CD4-positive, alpha-beta T cell treated with Interleukin-4 for 4 hours (primary cell): Measurements from ENCODE around the gene GCA.
A peak's percentile ranks its signal among the peaks of the same experiment; 100 is the strongest.

Source experiments
- DNase-seq: peaks from one replicate; pipeline ENCODE4 v3.0.0-alpha.2; 2020

GCA gene, protein sequence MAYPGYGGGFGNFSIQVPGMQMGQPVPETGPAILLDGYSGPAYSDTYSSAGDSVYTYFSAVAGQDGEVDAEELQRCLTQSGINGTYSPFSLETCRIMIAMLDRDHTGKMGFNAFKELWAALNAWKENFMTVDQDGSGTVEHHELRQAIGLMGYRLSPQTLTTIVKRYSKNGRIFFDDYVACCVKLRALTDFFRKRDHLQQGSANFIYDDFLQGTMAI

DNA sequence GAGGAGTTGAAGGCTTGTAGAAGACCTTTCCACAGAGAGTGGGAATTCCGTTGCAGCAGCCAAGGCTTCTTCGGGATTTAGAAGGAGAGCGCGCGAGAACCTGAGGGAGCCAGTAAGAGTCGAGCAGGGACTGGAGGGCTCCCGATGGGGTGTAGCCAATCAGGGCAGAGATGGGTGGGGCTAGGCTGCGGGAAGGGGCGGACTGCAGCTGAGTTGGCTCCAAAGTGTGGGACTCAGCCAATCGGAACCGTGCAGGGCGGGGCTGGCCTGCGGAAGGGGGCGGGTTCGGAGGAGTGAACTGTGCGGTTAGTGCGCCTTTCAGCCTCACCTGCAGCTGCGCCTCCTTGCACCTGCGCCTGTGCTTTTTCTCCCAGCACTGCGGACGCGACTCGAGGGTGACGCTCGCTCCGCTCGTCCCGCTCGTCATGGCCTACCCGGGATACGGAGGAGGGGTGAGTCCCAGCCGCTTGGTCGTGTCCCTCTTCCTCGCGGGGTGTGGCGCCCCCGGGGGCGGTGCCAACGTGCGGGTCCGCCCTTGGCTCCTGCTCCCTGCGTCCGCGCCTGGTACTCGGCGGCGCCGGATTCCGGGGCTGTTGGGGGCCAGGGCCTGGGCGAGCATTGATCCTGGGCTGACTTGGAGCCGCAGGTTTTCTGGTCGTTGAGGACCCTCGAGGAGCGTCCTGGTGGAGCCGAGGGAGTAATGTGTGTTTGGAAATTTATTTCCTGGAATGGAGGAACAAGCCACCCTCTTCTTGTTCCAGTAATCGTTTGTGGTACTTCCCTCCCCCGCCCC is at the start of gene GCA:
TSS of gene GCA (plus strand) at position 309 of the 793 bp plus-strand sequence. CDS start at position 426, 117 bp downstream.
- peak; percentile 96 for DNase-seq

DNA sequence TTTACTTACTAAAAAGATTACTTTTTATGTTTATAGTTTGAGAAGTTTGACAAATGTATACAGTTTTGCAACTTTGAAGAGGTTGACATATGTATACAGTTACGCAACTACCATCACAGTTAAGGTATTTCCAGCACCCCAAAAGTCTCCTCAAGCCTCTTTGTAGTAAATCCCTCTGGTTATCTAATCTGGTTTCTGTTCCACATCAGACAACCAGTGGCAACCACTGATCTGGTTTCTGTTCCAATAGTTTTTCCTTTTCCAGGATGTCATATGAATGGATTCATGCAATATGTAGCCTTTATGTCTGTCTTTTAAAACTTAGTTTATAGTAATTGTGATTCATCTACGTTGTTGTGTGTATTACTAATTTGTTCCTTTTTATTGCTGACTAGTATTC is 48.9 kb upstream of the GCA start:
- DNase-seq: no peak

DNA sequence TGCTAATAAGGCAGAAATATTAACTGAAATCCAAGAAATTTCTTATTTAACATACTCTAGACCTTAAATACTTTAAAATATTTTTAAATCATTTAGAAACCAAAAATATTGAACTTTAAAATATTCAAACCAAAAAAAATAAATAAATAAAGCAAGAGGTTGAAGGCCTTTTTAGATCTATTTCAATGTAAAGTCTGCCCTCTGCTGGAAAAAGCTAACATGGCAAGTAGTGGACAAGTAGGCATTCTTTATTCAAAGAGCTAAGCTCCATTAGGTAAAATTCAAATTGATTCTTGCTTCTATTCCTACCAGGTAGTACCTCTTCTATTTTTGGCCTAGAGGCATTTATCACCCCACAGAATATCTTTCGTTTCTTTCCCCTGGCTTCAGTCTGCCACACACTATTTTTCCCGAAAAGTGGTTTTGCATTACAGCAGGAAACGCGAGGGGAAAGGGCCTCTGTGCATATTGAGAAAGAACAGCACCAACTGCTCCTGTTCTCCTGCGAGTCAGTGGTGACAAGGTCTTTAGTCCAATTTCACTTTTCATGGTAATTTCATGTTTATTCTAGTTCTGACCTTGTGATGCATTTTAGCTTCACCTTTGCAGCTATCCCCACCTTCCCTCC is 45.9 kb upstream of the GCA start:
- DNase-seq: peak; percentile 78

DNA sequence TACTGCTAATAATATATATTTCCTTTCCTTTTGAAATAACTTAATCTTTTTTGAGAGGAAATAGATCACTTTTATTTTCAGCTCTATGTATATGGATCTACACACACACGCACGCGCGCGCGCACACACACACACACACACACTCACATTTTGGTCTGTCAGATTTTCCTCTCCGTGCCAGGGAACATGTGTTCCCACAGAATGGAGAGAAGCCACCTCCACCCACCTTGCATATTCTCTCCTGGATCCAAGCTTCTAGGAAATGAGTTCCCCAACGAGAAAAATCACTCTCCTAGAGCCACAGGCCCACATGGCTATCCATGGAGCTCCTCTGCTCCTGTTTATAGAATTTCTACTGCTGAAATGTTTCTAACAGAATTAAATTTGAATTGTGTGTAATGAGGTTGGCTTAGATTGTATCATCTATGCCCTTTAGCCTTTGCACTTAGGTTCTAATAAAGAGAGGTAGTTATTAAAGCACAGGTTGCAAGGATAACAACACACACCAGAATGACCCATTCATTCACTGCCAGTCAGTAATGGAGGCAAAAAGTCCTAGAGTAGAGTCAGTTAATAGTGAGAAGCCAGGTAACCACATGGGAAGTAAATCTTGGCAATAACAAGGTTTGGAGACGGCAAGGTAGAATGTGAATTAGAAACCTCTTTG is 45.1 kb upstream of the GCA start:
- DNase-seq: no peak

DNA sequence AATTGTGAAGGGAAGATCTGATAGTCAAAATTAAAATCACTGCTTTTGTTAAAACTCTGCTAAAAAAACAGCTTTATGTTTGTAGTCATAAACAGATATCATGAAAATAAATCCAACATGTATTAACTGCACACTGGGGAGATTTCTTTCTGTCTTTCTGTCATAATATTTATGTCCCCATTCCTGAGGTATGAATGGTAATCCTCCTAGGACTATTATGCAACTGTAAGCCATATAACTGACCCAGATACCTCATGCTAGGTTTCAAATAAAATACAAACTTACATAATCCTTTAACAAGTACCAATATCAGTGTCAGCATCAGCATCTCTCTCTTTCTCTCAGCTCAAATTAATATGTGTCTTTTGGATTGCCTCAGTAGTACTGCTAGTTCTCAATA is 43.7 kb upstream of the GCA start:
- DNase-seq: no peak

DNA sequence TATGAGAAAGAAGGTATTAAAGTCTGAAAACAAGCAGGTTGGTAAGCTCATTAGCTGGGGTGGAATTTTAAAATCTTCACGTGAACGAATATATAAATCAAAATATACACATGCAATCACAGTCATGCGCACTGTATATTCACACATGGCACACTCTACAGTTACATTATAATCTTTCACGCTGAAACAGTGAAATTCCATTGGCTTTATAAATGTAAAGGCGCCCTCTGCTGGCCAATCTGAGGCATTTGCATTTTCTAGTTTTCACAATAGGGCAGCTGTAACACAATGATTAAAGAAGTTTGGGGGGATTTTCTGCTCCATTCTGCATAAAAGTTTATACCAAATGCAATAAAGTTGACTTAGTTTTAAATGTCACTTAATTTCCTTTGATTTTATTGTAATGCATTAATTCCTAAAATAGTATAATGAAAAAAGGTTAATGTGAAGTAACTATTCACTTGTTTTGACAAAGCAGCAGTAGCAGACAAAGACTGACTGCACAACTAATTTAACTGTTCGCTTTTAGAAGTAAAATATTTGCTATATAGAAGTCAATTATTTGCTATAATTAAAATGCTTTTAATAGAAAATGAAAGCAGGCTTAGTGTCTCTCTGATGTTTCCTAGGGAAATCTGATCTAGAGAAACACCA is 42.7 kb upstream of the GCA start:
- peak; percentile 66 for DNase-seq

DNA sequence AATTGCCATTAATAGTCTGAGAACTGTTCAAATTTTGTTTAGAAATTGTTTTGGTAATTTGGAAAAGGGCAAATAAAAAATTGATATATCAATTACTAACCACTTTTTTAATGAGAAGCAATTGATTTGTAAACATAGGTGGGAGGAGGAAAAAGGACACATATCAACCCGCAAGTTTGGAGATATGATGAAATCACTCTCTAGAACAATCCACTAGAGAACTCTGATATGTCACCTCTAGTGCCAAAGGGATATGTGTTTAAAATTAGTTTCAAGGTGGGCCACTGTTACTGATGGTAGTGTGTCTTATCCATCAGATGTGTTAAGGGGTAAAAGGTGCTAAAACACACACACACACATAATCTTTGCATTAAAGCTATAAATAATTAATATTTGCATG is 42.1 kb upstream of the GCA start:
- DNase-seq: no peak

DNA sequence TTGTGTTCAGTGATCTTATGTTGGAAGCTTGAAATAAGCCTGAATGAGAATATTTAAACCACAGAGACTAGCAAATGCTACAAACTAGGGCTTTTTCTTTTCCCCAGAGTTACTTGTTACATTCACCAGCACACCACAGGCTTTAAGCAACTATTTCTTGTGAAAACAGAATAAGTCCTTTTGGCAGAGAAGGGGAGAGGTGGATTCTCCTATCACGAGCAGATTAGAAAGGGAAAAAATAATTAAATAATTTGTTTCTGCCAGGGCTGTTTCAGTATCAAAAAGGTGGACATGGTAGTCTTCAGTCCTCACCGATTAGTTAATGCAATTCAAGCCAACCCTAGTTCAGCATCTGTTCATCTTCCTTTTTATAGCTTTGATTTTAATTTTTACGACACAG is 38.0 kb upstream of the GCA start:
- DNase-seq: no peak

DNA sequence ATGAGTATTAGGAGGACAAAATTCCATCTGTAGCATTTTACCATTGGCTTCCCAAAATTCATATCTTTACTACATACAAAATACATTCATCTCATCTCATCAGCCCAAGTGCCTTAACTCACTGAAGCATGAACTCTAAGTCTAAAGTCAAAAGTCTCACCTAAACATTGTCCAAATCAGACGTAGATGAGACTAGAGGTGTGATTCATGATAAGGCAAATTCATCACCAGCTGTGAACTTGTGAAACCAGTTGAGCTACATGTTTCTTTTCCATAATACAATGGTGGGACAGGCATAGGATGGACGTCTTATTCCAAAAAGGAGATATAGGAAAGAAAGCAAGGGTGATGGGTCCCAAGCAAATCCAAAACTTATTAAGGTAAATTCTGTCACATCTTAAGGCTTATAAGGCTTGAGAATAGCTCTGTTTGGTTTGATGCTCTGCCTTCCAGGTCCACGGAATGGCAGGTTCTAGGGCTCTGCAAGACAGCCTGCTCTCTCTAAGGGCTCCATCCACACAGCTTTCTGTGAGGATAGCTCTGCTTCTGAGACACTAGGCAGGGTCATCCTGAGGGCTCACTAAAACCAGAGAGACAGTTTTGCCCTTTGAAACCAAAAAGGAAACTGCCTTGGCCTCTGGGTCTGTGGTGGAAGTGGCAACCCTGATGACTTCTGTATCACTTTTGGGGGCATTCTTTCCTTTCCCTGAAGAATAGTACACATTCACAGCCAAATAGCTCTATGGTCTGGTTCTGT is 35.0 kb upstream of the GCA start:
- DNase-seq: no peak

DNA sequence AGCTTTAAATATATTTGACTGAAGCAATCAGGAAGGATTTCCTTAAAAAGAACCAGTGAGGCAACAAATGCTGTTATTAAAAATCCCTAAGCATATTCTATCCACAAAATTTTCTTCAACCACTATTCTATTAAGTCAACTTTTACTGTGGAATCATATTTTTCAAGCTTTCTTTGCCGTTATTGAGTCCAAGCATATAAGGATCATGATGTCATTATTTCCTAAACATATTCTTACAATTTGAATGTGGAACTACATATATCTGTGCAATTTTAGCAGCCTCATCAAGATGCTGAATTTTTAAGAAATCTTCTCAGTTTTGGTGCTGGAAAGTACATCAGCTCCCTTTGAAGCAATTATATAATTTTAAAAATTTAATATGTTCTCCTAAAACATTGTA is 31.1 kb upstream of the GCA start:
- DNase-seq: no peak

DNA sequence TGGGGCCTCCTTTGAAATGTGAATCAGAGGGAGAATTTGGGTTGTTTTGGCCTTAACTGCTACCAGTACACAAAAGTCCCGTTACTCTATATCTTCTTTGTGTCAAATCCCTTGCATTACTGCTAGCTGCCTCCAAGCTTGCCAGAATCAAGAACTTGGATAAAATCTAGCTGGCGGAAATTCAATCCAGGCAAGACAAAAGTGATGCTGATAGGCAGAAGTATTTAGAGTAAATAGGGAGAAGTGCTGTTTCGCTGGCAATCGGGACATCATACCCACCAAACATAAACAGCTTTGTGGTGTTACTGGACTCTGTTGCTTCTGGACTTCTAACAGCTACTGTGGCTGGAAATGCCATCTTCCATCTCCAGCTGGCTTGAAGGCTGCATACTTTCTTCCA is 28.0 kb upstream of the GCA start:
- no peak for DNase-seq

DNA sequence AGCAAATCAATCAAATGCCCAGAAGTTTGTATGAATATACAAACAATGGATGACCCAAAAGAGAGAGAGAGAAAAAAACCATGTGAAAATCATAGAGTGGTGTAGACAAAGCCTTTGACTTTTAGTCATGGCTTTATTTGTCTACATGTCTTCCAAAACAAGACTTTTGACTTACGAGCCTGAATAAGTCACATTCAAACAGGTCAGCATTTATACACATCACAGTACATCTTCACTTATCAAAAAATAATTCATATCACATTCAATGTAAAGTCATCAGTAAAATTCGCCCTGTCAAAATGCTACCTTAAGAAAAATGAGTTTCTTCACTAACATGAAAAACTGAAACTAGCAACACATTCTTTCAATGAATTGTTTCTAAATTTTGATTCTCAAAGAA is 27.3 kb upstream of the GCA start:
- no peak for DNase-seq

DNA sequence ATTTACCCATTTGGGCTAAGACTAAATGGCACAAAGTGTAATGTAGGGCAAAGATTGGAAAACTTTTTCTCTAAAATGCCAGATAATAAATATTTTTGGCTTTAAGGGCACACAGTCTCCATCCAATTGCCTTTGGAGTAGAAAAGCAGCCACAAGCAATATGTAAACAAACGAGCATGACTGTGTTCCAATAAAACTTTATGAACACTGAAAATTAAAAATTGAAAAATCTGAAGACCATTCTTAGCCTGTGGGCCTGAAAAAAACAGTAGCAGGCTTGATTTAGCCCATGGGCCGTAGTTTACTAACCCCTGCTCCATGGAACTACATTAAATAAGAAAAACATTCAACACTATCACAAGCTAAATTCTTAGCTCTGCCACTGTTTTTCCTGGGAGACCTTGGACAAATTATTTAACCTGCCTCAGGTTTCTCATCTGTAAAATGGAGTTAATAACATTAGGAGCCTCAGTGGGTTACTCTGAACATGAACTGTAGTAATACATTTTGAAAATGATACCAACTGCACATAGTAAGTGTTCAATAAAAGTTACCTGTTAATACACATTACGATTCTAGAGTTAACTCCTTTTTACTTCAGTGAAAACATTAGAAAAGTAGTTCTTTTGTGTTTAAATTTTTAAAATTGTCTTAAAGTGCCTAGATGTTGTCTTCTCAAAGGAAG is 26.7 kb upstream of the GCA start:
- DNase-seq: no peak

DNA sequence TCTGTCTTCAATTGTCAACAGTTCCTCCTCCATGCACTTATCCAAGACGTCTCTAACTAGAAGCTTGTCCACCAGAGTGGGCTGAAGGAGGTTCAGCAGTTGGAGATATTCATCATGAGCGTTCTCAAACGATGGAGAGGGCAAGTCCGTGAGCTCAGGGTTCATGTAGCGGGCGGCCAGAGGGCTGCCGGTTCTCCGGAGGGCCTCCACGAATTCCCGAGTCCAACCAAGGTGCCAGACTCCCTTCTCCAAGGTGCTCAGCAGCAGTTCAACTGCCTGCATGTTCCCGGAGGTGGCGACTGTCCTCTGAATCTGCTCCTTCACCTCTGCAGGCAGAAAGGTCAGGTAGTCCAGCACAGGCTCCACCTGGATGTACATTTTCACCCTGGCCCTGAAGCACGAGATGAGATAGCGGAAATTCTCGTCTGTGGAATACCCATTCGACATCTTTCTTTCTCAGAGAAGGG is 26.0 kb upstream of the GCA start:
- DNase-seq: peak; percentile 21

DNA sequence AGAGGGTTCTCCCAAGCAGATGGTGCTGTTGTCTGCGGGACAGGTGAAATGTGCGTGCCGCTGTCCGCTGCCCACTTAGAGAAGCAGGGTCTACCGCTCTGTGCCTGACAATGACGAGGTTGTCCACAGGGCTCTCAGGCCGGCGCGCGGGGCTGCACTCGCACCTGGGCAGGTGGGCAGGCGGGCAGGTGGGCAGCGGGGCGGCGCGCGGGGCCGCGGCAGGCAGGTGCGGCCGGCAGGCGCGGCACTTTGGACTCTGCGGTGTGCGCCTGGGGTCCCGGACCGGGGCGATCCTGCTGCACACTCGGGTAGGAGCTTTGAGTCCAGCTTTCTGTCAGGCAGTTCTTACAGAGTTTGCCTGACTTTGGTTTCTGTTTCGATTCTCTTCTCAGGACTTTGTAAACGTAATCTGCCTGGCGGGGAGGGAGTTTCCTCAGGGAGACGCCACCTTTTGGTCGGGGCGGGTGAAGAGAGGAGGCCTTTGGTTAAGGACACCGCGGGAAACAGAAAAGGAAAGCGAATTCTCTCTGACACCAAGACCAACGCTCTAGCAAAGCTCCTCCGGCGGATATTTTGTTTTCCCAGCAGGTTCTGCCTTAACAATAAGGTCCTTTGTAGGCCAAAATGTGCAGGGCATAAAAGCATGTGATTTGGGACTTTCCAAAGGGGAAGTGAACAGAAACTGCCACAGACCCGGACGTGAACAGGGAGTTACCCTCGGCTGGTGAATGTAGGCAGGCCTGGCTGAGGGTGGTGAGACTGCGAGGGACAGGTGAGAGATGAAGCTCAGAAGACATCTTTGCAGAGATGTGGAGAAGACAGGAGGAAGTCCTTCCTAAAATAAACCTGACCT is 25.4 kb upstream of the GCA start, which contains the start of gene IFIH1:
TSS of gene IFIH1 (minus strand) at position 357 of the 853 bp plus-strand sequence. CDS start 377 bp downstream, outside the sequence.
- peak; percentile 88 for DNase-seq

DNA sequence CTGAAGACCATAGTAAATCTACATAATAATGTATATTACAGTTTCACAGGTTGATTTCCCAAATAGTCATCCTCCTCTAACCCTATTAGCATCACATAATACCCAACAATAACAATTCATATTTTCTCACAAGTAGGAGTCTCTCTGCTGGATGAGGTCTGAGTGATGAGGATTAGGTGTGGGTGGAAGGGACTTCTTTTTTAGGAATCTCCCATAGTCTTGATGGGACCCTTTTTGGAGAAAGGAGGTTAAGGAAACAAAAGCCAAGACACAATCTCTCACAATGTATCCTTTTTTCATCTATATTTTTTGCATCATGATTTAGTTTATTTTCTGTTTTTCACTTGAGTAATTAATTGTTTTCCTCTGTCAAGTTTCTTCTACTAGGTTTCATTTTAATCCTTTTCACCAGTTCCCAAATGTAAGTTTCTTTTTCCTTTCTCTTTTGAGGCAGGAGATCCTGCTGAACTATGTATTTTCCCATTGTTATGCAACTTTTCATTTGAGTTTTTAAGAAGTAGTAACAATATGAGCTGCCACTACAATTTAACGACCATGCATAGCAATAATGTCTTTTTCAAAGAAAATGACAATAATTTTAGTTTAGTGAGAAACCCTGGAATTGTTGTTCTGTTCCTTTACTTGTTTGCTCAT is 22.9 kb upstream of the GCA start:
- DNase-seq: no peak

DNA sequence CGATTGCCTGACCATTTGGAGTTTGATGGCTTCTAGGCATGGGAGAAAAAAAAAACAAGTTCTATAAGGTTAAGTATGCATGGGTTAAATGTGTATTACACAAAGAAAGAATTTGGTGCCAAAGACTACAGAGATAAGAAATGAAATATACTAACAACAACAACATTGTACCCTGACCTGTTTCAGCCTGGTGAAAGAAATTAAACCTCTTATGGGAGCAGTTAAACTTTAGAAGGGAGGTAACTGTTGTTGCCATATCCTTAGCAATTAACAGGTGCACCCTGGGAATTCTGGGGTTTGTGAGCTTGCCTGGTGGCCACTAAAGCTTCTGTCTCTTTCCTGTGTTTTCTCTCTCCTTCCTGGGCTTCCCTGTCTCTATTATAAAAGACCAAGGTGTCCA is 19.0 kb upstream of the GCA start:
- no peak for DNase-seq

DNA sequence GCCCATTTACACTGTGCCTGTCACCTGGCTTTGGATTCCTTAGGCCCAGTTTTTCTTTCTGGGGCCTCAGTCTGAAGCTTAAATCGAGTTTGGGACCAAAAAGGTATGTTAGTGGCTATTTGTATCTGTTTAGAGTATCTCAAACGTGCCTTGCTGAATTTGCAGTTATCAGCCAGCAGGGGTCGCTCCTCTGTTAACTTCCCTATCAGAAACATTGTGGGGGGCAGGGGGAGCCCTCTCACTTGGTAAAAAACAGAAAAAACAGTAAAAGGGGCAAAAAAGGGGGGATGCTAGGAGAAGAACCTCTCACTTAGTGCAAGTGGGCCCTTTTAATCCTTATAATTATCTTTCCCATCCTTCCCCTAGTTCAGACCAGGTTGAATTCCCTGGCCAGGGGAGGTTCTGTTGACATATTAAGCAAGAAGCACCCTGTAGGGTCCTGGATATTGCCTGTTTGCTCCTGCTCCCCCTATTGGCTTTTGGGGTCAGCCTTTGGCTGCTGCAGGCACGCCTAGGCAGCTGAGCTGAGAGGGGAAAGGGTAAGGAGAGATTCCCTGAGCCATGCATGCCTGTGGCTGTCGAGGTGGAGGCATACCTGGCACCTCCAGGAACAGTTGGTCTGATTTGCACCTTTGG is 16.7 kb upstream of the GCA start:
- DNase-seq: no peak

DNA sequence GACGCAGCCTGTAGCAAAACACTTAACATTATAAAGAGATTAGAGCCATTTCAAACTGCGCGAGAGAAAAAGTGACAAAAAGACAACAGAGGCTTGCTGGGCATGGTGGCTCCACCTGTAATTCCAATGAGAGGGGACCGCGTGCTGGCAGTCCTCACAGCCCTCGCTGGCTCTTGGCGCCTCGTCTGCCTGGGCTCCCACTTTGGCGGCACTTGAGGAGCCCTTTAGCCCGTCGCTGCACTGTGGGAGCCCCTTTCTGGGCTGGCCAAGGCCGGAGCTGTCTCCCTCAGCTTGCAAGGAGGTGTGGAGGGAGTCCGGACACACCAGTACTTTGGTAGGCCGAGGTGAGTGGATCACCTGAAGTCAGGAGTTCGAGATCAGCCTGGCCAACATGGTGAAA is 16.1 kb upstream of the GCA start:
- no peak for DNase-seq
